ENCODE results near the gene PITX2. TPM values are rescaled to one million over a fixed set of nuclear protein-coding genes. Genes with fewer than 3 reads are reported as not detected.
"Not testable (repeated sequence)": the region's sequence is repeated elsewhere in the genome, so short reads cannot be mapped to it uniquely, and the experiment has no call there.

PITX2 gene
- total RNA-seq, 1 donor from 2014 or later = not detected

DNA sequence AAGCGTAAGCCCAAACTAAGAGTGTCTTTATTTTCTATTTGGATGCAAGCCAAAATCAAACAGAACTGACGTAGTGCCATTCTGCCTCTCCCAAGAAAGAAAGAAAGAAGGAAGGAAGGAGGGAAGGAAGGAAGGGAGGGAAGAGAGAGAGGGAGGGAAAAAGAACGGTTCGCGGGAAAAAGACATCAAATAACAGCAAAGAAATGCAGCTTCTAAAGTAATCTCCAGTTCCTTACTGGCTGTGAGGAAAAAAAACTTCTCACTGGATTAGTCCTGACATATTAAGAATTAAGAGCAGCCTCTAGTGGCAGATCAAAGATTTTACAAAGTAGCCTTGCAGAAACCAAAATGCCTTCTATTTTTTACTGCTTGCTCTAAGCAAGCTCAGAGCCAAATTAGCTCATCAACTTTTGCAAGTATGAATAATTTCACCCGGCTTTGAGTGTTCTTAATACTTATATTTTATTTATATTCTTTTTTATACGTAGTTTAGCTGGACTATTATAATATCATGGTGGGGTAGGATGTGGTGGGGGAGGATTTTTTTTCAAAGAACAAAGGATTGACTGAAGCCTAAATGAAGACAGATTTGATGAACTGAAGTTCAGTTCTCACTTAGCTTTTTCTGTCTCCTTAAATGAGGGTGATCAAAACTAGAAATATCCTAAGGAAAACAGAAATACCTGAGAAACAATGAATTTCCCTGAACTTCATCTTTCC is 36.6 kb downstream of the PITX2 start:
- ATAC-seq (ENCODE audit: poor library complexity) = no peak
- intact Hi-C loops (cut with DNase I) = no loop called here
- no peak for DNase-seq

DNA sequence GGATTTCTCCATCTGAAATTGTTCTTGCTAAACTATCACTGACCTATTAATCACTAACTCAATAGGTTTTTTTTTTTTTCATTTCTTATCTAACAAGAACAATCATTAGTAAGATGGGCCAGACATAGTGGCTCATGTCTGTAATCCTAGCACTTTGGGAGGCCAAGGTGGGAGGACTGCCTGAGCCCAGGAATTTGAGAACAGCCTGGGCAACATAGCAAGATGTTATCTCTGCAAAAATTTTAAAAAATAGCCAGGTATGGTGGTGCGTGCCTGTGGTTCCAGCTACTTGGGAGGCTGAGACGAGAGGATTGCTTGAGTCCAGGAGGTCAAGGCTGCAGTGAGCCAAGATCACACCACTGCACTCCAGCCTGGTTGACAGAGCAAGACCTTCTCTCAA is 46.2 kb downstream of the PITX2 start:
- DNase-seq; ATAC-seq (ENCODE audit: poor library complexity); intact Hi-C loops (cut with DNase I): not testable (repeated sequence)

Other genes with a start within 250 kb of the PITX2 start
- 3.3 TPM for gene ENPEP, start 146.9 kb downstream of the PITX2 start, total RNA-seq